GM19025 (cell line): ENCODE data around the gene DLX4.

ENCODE experiments used
- ATAC-seq: cut with Tn5 transposase; IDR thresholded peaks from one replicate; pipeline ENCODE4 v1.9.1; 2021; ENCODE audit warnings: mild to moderate bottlenecking, low read depth, moderate library complexity; ENCODE audit not compliant: unreplicated experiment

DLX4 gene

DNA sequence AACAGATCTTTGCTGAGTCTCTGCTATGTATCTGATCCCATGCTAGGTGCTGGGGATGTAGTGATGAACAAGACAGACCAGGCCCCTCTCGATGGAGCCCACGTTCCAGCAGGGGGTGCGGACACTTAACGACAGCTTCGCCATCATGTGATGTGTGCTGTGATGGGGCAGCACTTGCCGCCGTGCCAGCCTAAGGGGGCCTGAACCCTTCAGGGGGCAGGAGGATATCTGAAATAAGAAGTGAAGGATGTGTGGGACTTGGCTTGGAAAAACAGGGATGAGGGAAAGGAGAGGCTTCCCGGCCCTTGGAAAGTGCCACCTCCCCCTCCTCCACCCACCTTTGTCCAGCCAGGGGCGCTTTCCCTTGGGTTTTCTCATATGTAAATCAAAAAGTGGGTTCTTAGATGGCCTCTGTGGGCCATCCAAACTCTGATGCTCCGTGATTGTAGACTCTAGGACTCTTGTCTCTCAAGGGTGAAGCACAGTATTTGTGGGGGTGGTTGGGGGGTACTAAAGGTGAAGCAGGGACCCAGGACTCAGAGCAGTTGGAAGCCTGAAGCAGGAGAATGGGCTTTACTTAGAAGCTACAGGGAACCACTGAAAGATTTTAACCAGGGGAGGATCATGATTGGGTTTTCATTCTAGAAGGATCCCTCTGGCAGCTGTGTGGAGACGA lies 30.0 kb downstream of the DLX4 start:
- no peak for ATAC-seq

DNA sequence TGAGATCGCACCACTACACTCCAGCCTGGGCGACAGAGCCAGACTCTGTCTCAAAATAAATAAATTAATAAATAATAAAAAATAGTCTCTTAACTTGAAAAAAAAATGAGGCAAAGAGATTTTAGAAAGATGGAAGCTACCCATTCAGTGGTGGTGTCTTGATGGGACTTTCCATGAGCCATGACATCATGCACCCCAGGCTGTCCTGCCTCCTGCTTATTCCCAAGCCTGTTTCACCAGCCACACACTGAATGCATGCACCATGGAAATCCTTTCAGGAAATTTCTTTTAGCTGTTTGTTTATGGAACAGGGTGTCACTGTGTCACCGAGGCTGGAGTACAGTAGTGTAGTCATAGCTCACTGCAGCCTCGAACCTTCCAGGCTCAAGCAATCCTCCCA lies 34.9 kb downstream of the DLX4 start:
- ATAC-seq, result no peak

DNA sequence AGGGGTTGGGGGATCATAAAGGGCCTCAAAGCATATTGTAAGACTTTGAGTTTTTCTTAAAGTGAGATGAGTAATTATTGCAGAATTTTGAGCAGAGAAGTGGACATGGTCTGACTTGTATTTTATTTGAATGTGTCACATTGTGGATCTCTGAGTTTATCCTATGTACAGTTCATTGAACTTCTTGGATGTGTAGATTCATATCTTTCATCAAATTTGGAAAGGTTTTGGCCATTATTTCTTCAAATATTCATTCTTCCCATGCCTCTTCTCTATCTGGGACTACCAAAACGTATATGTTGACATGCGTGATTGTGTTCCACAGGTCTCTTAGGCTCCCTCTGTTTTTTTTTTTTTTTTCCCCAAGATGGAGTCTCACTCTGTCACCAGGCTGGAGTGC lies 40.3 kb downstream of the DLX4 start:
- no peak for ATAC-seq

DNA sequence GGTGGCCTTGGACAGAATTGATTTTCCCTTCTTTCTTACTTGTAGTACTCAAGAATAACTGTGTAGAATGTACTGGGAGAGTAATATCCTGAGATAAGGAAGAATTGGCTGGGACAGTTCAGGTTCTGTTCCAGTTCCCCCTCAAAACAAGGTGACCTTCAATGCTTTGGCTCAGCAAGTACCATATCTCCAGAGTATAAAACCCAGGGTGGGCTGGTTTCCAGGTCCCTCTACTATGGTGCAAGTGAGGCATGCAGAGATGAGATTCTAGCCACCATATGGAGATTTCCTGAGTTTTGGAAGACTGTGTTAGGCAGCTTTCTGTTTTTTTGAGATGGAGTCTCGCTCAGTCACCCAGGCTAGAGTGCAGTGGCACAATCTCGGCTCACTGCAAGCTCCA lies 44.1 kb downstream of the DLX4 start:
- ATAC-seq, result no peak

DNA sequence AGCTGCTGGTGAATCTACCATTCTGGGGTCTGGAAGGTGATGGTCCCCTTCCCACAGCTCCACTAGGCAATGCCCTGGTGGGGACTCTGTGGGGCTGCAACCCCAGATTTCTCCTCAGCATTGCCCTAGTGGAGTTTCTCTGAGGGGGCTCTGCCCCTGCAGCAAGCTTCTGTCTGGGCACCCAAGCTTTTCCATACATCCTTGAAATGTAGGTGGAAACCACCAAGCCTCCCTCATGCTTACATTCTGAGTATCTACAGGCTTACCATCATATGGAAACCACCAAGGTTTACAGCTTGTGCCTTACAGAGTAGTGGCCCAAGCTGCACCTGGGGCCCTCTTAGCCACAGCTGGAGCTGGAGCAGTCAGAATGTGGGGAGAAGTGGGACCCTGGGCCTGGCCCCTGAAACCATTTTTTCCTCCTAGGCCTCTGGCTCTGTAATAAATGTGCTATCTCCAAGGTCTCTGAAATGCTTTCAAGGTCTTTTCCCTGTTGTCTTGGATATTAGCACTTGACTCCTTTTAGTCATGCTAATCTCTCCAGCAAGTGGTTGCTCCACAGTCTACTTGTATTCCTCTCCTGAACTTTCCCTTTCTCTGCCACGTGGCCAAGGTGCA lies 45.6 kb downstream of the DLX4 start:
- ATAC-seq, result no peak

DNA sequence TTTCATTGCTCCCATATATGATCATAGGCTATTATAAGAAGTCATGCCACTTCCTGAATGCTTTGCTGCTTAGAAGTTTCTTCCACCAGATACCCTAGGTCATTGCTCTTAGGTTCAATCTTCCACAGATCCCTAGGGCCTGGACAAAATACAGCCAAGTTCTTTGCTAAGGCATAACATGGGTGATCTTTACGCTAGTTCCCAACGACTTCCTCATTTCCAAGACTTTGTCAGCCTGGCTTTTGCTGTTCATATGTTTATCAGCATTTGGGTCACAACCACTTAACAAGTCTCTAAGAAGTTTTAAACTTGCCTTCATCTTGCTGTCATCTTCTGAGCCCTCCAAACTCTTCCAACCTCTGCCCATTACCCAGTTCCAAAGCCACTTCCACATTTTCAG lies 46.2 kb downstream of the DLX4 start:
- ATAC-seq, result no peak

DNA sequence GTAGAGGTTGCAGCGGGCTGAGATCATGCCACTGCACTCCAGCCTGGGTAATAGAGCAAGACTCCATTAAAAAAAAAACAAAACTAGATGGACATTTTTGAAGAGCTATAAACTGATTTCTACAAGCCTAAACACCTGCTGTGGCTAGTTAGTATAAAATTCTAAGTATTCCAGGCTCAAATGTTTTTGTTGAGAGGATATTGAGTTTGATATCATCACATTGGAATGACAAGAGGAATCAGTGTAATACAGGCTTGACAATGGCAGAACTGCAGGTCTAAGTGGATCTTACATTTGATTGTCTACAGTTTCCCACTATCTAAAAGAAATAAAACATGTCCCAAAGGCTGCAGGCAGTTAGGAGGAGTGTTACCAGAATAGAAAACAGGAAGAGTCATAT lies 49.9 kb downstream of the DLX4 start:
- ATAC-seq, result no peak

DNA sequence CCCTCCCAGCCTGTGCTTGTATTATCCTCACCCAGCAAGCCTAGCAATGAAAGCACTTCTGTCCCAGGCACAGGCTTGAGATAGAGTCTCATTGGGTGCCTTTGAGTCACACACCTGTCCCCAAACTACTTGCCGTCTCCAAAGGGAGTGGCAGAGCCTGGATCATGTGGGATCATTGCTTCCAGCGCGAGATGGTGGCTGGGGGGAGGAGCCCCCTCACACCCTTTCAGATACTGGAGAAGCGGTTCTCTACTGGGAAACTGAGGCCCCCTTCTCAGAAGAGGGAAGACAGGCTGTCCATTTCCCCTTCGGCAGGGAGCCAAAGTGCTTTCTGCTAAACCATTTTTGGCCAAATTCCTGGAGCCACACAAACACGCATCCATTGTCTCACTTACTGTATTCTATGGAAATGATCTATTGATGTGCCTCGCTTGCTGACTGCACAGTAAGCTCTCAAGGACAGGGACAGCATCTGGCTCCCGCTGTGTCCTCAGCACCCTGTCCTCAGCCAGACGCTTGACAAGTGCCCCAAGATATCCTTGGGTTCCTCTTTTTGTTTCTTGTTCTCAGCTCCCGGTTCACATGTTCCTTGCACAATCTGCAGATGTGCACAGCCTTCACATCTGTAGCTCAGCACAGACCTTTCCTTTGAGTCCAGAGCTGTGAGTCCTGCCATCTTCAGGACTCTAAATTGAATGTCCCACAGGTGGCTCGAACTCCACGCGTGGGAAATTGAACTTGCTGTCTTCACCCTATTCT lies 52.0 kb downstream of the DLX4 start:
- no peak for ATAC-seq

DNA sequence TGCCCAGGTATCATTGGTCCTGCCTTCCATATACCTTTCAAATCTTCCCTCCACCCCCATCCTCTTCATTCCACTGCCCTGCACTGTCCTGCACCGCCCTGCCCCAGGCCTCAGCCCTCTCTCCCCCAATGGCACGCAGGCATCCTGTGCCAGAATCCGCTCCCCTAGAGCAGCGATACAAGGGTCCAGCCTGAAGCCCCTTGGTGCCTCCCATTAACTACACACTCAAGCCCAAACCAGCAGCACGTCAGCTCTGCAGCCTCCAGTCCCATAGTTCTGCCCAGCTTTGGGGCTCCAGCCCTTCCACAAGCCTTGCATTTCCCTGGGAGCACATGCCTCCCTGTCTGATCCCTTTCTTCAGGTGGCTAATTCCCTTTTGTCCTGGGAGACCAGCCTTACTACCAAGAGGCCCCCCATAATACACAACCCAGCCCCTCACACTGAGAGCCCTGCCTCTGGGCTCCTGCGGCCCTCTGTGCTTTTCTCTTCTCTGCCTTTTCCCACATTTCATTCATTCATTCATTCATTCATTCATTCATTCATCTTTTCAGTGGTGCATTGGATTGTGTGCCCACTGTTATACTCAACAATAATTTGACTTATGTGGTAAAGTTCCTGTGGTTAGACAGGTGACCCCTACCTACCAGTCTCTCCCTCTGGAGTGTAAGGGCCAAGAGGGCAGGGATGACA lies 52.8 kb downstream of the DLX4 start:
- ATAC-seq, result no peak

DNA sequence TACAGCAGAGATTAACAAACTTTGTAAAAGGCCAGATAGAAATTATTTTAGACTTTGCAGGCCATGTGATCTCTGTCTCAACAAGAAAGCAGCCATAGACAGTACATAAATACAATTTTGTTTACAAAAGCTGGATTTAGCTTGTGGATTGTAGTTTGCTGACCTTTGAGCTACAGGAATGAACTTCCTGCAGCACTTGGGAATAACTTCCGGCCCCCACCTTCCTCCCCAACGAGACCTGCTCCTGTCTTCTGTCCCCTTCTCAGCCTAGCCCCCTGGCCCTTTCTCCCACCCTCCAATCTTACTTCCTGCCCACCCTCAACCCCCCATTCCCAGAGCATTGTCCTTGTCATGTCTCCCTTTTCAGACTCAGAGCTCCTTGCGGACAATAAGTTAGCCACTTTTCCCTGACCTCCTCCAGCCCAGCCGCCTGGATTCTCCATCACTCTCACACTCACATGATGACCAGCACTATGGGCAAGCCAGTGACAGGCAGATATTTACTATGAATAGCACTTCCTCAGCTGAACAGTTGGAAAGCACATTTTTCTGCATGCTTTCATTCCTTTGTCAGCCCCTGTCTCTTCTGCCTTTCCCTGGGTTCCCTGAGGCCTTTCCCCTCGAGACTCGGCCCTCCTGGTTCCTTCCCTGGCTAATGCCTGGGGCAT lies 53.6 kb downstream of the DLX4 start:
- no peak for ATAC-seq

DNA sequence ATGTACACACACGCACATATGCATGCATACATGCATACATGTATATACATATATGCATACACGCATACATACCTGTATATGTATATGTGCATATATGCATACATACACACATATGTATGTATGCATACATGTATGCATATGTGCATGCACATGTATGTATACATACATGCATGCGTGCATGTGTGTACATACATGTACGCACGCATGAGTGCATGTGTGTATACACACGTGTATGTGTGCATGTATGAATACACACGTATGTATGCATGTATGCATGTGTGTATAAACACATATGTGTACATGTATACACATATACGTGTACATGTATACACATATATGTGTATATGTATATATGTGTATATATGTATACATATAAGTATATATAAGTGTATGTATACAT lies 54.5 kb downstream of the DLX4 start:
- no peak for ATAC-seq
